ENCODE measurements around the gene ZNHIT1.

The ZNHIT1 gene

DNA sequence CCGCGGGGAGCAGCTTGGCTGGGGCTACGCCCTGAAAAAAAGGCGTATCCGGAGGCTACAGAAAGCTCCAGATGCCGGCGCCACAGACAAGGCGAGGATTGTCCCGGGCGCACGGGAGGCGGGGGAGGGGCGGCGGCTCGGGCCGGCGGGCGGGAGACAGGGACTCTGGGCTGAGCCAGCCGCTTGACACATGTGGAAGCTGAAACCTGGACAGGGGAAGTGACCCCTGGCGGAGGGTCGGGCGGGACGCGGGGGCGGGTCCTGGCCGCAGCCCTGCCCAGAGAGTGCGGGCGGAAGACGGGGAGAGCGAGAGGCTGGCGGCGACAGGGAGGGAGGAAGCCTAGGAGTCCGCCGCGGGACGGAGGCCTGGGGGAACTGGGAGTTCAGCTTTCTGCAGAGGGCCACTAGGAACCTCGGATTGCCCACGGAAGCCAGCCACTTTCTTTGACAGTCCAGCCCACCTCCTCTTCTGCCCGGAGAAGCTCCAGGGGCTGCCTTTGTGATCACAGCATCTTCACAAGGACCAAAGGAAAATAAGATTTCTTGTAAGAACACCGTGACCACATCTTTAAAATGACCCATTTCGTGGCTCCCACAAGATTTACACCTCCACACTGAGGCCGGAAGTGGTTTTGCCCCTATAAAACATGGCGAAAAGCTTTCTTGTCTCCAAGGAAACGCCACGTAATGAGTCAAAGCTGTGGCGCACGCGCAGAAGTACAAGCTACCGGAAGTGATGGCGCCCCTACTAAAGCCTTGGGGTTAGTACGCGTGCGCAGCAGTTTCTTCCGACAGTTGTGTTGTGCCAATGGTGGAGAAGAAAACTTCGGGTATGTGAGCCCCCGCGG lies at the start of gene ZNHIT1, which contains the start of gene PLOD3:
Gene ZNHIT1, plus strand, starts transcription at position 778 of the 848 bp plus-strand sequence. Its CDS starts 31 bp downstream, at position 809.
Gene PLOD3, minus strand, starts transcription at position 194 of the 848 bp plus-strand sequence. CDS start 307 bp downstream, outside the sequence.
- DNase-seq, result peak; percentile 94

DNA sequence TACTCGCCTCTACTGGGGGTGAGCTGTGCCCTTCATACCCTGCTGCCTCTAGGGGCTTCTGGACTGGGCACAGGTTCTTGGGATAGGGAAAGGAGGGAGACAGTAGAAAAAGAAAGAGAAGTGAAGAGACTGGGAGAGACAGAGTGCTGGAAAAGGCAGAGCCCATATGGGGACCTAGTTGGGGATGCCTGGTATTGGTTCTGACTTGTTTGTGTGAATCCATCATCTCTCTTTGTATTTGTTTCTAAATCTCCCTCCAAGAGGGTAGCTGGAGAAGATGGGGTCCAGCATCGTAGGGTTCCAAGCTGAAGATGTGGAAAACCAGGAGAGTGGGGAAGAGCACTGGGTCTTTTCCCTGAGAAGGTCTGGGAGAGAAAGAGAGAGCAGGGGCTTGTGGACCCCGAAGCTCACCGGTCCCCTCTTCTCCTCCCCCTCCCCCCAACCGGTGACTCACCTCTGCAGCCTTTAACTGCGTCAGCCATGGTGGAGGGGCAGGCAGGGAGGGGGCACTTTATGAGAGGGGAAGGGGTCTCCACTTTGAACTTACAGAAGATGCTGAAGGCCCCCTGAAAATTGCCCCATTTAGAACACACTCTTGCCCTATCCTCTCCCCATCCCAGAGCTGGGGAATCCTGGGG lies 49.4 kb upstream of the ZNHIT1 start:
- DNase-seq, result no peak

GRCh38 chr7:101169110-101169837 lies 48.7 kb upstream of the ZNHIT1 start:
- DNase-seq, result no peak

DNA sequence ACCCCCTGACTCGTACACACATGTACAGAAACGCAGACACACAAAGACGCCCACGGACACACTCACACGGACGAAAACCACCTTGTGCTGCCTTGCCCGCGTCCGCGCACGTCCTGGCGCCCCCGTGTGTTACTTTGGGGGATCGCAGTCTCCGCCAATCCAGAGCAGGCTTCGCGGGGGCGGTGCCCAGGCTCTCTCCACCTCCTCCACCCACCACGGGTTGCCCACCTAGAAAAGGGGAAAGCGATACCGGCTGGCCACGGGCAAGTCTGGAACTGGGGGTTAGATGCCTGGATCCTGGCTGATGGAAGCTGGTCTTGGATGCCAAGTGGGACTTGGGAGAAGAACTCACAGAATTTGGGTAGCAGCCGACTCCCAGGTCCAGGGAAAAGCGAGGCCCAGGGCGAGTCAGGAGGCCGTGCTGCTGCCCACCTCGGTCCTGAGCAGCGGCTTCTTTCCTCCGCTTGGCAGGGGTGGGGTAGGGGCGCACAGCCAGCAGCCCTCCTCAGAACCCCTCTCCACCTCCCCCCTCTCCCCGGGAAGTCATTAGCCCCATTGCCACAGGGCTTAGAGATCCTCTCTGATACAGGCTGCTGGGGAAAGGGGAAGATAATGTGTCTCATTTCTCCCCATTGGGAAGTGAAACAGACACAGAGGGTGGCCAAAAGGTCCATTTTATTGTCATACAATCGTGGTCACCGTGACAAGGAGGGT lies 48.0 kb upstream of the ZNHIT1 start:
- DNase-seq, result peak; percentile 80

DNA sequence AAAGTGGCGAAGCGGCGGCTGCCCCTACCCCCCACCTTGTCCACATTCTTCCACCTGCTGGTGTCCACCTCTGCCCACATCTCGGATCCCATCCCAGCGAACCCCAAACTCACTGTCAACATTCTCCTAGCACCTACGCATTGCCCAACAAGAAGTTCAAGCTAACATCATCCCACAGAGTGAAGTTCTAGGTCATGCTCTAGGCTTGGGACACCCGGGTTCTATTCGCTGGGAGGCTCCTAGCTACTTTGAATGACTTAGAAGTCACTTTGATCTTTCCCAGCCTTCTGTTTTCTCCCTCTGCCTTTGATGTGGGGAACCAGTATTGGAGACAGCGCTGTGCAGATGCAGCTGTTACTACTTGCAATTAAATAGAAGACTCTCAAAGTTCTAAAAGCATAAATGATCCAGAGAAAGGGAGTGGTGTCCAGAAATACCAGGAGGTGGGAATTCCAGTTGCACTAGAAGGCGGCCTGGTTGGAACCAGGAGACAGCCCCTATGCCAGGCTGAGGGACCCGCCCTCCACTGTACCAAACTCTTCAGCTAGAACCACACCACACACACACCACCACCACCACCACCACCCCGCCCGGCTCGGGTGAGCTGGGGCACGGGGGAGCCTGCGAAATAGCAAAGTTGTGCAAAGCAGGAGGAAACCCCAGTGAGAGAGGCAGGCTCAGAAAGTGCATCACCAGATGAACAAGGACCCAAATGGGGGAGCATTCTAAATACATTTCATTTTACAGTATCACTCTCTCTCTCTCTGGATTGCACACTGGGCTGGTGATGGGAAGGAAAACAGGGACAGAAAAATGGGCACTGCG lies 47.1 kb upstream of the ZNHIT1 start:
- no peak for DNase-seq

DNA sequence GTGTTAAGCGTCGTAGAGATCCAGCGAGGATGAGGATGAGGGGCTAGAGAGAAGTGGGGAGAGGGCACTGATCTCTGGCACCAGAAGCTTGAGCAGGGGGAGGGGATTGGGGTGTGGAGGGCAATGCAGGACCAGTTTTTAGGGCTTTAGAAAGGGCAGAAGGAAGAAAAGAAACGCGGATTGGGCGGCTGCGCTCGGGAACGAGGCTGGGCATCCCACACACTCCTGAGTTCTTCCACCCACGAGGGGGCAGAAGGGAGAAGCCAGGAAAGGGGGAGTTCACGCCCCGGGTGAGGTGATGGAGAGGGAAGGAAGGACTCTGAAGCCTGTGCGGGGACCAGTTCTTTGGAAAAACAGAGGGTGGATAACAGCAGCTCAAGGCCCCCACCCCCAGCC lies 46.5 kb upstream of the ZNHIT1 start:
- DNase-seq, result no peak

DNA sequence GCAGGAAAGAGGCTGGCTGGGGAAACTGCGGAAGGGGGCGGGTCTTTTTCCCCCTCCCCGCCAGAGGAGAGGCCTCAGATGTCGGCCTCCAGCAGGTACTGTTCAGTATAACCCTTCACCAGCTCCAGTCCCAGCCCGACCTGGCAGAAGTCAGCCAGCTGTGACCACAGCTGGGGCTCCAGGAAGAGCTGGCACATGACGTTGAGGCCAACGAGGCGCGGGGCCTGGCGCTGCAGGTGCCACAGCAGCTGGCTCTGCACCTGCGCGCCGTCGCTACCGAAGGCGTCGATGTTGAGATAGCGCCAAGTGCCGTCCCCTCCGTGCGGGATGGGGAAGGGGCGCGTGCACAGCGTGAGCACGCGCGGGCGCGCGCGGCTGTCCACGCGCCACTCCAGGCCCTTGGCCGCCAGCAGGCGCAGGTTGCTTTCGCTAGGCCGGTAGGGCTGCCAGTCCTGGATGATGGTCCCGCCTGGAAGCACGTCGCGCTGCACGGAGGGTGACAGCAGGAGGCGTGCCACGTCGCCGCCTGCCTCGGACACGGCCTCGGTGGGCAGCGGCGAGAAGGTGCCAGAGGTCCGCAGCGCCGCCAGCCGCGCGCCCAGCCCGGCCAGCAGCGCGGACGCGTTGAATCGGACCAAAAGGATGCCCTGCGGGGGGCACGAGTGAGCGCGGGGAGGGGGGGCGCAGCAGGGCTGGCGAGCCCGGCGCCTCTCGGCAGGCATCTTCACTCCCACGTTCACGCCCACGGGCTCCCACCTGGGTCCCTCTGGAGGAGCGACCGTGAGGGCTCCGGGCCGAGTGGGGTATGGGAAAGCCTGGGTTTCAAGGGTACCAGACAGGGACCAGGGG lies 45.7 kb upstream of the ZNHIT1 start:
- no peak for DNase-seq

DNA sequence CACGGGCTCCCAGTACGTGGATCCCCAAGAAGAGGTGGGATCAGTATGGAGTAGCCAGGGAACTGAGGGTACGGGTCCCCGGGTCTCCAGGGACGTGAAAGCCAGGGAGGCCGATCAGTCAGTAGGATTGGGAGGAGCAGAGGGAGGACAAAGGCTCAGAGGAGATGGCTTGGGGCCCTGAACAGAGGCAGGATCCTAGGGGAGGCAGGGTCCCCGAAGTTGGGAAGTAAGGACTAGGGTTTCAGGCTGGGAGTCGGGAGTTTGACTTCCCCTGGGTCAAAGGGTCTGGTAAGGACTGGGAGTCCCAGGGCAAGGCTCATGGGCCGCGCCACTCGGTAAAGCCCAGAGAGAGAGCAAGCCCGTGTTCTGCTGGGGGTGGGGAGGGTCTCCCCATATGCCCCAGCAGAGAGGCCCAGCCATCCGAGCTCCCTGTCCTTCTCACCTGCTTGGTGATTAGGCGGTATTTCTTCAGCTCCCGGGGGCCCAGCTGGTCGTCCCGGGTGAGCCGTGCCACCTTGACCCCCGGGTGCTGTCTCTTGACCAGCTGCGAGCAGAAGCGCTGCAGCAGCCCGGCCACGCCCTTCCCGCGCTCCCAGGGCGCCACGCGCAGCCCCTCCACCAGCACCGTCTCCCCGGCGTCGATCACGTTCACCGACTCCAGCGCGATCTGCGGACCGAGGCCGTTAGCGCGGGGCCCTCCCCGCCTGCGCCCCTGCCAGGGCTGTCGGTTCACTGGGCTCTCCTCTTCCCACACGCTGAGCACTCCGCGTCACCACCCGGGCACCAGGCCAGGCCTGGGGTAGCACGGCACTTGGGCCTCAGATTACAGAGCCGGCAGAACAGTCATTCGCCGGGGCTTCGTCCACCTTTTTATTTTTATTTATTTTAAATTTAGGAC lies 44.9 kb upstream of the ZNHIT1 start:
- DNase-seq, result no peak

DNA sequence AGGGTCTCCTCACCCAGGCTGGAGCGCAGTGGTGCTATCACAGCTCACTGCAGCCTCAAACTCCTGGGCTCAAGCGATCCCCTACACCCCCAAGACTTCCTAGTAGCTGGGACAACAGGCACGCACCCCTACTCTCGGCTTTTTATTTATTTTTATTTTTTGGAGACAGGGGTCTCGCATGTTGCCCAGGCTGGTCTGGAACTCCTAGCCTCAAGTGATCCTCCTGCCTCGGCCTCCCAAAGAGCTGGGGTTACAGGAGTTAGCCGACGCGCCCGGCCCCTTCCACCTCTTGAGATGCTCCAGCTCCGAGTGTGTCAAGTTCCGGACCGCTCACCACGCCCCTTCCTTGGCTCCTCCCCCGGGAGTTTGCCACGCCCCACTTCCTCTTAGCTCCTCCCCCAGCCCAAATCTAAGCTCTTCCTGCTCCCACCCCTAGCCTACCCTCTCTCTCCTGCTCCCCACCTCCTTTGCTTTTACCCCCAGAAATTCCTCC lies 44.2 kb upstream of the ZNHIT1 start:
- DNase-seq, result no peak

DNA sequence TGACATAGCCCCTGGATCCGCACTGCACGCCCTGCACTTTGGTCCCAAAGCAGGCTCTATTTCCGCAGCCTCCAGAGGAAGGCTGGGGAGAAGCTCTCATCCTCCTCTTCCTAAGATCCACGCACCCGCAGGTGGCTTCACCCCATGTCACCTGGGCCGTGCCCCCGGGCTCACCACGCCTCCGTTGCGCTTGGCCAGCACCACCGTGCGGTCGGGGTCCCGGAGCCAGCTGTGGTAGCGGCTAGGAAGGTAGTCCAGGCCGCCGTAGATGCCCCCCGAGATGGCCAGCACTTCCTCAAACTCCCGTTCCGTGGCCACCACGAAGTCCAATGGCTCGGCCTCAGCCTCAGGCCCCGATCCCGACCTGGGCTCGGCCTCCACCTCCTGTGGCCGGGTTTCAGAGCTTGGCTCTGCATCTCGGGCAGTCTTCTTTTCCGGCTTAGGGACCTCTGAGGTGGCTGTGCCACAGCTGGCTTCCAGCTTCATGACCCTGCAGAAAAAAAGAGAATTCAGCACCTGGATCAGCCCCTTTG lies 43.6 kb upstream of the ZNHIT1 start:
- no peak for DNase-seq

DNA sequence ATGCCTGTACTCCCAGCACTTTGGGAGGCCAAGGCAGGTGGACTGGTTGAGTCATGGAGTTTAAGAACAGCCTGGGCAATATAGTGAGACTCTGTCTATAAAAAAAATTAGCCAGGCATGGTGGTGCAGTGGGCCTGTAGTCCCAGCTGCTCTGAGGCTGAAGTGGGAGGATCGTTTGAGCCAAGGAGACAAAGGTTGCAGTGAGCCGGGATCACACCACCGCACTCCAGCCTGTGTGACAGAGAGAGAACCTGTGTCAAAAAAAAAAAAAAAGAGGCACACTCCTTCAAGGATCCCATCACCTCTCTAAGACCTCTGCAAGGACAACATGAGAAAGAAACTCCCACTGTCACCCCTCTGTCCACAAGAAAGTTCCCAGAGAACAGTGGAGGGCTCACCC lies 42.3 kb upstream of the ZNHIT1 start:
- DNase-seq, result no peak

- no peak for DNase-seq
Measured at GRCh38 chr7:101177644-101178043, 40.3 kb upstream of the ZNHIT1 start.

DNA sequence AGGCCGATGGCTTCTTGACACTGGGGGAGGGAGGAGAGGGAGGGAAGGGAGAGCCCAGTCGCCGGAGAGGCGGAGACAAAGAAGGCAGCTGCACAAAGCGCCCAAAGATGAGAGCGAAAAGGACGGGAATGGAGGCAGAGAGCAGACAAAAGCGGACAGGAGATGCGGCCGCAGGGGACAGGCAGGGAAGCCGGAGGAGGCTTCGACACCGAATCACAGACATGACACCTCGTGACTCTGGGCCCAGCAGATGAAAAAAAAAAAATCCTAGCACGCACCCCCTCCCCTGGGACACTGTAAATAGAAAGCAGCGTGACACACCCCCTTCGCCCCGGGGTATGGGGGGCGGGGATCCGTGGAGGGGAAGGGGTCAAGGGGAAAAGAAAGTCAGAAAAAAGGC lies 38.8 kb upstream of the ZNHIT1 start:
- no peak for DNase-seq

DNA sequence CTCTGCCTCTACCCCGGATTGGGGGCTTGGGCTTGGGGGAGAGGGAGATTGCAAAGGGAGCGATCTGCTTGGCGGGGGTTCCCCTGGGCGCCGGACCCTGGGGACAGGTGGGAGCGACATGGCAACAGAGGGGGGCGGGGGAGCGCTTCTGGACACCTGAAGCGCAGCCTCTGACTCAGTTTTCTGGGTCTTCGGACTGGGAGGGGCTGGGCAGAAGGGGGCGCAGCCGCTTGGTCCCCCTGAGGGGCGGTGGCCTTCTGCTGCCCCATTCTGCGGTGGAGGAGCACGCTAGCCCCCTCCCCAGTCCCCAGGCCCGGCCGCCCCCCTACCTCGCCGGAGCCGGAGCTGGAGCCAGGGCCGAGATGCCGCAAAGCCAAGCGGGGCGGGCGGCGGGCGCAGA lies 38.3 kb upstream of the ZNHIT1 start:
- no peak for DNase-seq

- DNase-seq, result no peak
Measured at GRCh38 chr7:101180130-101180755, 37.7 kb upstream of the ZNHIT1 start, which contains the start of gene NAT16. TSS of gene NAT16 (minus strand) at chr7:101180293. CDS start at chr7:101174807, 5,486 bp downstream.

DNA sequence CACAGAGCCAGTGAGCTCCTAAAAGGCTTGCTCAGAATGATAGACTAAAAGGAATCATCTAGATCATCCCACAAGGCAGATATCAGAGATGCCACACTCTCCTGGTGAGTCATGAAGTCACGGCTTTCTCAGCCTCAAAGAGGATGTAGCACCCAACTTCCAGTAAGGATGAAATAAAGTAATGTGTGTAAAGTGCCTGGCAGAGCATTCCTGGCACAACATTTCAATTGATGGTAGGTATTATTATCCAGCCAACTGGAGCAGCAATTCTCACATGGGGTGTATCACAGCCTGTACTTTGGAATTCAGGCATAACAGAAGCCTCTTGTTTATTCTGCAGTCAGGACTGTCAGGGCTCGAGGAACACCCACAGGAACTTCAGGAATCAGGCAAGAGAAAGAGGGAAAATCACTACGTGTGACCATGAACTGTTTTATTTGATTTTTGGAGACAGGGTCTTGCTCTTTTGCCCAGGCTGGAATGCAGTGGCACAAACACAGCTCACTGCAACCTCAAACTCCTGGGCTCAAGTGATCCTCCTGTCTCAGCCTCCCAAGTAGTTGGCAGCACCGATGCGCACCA lies 32.6 kb upstream of the ZNHIT1 start:
- no peak for DNase-seq

DNA sequence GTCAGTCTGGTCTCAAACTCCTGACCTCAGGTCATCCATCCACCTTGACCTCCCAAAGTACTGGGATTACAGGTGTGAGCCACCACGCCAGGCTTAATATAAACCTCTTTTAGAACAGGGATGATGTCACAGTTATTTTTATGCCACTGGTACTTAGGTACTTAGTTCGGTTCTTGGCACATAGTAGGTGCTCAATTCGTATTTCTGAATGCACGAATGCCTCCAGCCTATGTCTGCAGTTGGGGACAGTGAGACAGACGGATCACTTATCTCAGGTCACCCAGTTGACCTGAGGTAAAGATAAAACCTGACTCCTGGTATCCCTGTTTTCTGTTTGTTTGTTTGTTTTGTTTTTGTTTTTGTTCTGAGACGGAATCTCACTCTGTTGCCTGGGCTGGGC lies 31.8 kb upstream of the ZNHIT1 start:
- no peak for DNase-seq

DNA sequence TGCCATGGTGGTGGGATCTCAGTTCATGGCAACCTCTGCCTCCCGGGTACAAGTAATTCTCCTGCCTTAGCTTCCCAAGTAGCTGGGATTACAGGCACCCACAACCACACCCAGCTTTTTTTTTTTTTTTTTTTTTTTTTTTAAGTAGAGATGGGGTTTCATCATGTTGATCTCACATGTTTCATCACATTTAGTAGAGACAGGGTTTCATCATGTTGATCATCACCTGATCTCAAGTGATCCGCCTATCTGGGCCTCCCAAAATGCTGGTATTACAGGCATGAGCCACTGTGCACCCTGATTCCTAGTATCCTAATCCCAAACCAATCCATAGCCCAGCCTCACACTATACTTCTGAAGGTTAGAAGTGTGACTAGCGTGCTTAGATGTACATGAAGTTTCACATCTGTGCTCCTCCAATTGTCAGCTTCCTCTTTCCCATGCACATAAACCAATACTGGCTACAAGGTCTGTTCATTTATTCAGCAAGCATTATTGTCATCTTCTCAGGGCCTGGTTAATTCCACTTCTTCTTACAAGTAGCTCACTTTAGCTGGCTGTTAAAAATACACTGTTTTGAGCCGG lies 31.0 kb upstream of the ZNHIT1 start:
- DNase-seq, result no peak
